Measurements from ENCODE around the gene RAB25.

RAB25 gene

DNA sequence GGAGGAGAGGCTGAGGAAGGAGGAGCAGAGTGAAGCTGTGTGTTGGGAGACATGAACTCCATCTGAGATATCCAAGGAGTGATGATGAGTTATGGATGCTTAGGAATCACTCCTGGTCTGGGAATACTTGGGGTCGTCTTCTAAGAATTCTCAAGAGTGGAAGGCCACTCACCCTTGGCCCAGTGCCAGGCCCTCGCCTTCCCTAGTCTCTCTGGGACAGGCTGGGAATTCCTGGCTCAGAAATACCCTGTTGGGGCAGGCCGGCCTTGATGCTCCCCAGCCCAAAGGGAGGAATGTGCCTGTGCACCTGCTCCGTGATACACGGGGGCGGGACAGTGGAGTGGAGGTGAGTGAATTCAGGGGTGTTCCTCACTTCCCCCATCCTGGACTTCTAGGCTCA, 40.9 kb downstream of the RAB25 start:
- no peak overlapping the region for H3K4me3 ChIP-seq (ENCODE audit: low read depth, low read length)
- DNase-seq (ENCODE audit: low read depth), result no peak
- TF ChIP-seq, protein P1, sequence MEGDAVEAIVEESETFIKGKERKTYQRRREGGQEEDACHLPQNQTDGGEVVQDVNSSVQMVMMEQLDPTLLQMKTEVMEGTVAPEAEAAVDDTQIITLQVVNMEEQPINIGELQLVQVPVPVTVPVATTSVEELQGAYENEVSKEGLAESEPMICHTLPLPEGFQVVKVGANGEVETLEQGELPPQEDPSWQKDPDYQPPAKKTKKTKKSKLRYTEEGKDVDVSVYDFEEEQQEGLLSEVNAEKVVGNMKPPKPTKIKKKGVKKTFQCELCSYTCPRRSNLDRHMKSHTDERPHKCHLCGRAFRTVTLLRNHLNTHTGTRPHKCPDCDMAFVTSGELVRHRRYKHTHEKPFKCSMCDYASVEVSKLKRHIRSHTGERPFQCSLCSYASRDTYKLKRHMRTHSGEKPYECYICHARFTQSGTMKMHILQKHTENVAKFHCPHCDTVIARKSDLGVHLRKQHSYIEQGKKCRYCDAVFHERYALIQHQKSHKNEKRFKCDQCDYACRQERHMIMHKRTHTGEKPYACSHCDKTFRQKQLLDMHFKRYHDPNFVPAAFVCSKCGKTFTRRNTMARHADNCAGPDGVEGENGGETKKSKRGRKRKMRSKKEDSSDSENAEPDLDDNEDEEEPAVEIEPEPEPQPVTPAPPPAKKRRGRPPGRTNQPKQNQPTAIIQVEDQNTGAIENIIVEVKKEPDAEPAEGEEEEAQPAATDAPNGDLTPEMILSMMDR (conservative IDR thresholded peaks at IDR 0.05; ENCODE audit: low read depth, low read length), result no peak

DNA sequence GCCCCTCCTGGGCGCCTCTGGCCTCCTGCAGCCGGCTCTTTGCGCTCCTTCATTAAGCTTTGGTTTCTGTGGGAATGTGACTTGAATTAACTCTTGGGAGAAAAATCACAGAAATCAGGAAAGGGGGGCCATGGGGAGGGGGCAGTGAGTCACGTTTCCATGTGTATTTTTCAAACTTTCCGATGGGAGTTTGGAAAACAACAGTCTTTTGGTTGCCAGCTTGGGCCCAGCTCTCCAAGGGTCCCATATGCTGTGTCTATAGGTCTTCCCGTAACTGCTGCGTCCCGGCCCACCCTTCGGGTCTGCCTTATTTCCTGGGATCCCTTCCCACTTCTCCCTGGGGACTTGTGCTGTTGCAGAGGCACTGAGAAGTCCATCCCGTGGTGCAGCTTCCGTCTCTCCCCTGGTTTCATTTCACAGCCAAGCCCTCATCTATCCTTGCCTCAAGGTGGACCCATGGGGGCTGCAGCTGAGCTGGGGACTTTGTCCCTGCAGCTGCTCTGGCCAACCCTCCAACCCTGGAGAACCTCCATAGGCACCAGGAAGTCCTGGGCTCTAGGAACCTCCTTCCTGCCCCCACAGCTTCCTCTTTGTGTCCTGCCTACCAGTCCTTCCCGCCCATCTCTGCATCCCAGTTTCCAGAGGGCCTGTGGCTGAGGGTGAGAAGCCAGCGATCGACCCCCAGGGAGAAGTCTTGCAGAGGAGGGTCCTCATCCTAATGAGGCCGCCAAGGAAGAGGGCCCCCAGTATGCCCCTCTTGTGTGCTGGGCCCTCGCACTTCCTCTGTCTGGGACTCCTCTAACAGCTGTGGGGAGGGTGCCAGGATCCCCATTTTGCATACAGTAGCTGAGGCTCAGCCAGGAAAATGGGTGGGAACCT, 41.9 kb downstream of the RAB25 start:
- TF ChIP-seq, protein P1 (conservative IDR thresholded peaks at IDR 0.05; ENCODE audit: low read depth, low read length), result no peak
- H3K4me3 ChIP-seq (ENCODE audit: low read depth, low read length), result no peak overlapping the region
- no peak for DNase-seq (ENCODE audit: low read depth)

DNA sequence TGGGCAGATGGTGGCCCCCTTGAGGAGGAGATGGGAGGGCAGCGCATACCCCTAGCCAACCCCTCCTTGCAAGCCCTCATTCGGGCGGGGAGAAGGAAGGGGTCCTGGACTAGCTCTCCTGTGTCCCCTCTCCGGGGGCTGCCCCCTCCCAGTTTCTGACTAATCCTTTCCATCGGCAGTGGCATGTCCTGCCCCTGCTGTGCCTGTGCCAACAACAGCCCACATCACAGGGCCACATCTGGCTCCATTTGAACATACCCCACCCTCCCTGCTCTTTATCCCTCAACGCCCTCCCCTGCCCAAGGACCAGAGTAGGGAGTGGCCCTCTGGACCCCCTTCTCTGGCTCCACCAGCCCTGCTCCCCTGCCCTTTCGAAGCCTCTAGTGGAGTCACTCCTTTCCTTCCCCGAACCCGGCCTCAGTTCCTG, 42.6 kb downstream of the RAB25 start:
- no peak for DNase-seq (ENCODE audit: low read depth)
- no peak overlapping the region for H3K4me3 ChIP-seq (ENCODE audit: low read depth, low read length)
- TF ChIP-seq, protein P1 (conservative IDR thresholded peaks at IDR 0.05; ENCODE audit: low read depth, low read length), result no peak

DNA sequence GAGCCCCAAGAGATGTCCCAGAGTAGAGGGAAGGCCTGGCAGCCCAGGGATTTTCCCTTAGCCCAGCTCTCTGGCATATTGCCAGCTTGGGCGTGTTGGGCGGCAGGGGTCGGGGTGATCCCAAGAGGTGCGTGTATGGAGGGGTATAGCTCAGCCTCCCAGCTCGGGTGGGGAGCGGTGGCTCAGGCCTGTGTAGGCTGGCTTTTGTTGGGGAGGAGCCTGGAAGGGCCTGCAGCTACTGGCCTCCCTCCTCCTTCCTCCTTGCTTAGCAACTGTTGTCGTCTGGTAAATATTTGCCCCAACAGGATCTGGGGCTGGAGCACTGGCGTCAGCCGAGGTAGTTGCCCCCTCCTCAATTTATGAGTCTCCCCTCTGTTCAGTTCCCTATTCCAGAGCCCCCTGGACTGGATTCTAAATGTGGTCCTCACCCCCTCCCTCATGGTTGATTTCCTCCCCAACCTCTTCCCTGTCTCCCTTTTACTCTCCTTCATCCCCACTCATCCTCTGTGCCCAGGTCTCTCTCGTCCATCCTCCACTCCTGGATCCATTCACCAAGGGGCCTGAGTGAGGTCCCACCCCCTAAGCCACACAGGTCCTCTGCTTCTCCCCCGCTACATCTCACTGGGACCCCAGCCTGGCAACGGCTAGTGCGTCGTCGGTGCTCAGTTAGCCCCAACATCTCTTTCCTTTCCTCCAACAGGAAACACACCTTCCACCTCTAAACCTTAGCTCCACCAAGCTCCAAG, 43.3 kb downstream of the RAB25 start:
- H3K4me3 ChIP-seq (ENCODE audit: low read depth, low read length), result no peak overlapping the region

DNA sequence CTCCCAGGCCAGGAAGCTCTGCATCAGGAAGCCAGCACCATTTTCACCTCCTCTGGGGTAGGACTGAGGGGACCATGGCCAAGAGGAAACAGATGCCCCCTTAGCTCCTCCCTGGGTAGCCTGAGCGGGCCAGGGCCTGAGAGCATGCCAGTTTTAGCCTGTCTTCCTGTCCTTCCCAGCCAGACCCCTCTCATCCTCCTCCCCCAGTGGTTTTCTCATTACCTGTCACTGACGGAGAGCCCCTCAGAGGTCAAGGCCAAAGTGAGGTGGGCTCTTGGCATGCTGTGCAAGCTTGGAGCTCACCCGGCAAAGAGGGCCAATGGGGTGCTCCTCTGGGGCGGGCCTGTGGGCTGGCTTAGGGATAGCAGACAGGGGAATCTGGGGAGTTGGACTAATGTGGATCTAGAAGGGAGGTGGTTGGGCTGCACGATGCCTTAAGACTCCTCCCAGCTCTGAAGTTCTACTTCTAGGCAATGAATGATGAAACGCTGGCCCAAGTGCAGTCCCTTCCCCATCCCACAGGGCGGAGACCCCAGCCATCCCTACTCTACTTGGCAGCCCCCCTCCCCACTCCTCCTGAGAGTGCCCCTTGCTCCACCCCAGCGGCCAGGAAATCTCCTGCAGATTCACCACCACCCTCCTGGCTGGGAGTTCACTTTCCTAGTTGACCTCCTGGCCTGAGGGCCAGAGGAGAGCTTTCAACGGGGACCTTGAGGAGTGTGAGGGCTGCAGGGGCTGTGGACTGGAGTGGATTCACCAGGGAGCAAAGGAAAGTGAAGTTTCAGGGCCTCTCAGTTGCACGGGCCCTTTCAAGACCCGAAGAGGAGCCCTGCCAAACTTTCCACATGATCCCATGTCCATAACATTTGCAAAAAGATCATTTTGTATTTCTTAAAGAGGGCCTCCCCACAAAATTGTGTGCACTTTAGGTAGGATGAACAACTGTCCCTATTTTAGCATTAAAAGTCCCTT, 44.2 kb downstream of the RAB25 start:
- peak overlapping the region; percentile 45 for H3K4me3 ChIP-seq (ENCODE audit: low read depth, low read length)
- peak; percentile 54 for DNase-seq (ENCODE audit: low read depth)
- TF ChIP-seq, protein P1 (conservative IDR thresholded peaks at IDR 0.05; ENCODE audit: low read depth, low read length), result peak; percentile 2

More for the DNA sequence above, 43.3 kb downstream of the RAB25 start:
- TF ChIP-seq, protein P1 (conservative IDR thresholded peaks at IDR 0.05; ENCODE audit: low read depth, low read length), result no peak
- peak; percentile 76 for DNase-seq (ENCODE audit: low read depth)
